Ascending aorta (tissue), 2 donors: ENCODE data around the gene EXOC3. TPM values are rescaled to one million over a fixed set of nuclear protein-coding genes. Genes with fewer than 3 reads are reported as not detected.

ENCODE experiments used
- DNase-seq, 2 donors: peaks; one replicate each; pipeline ENCODE4 v3.0.0-alpha.2; 2019; ENCODE audit warnings: low spot score in 2 of 2
- H3K27ac ChIP-seq, 2 donors: fragments of 200-600 bp; sonication (generic); one replicate each; pipeline ENCODE4 v1.5.1; 2016 to 2017; ENCODE audit warnings: mild to moderate bottlenecking in 1 of 2
- H3K27me3 ChIP-seq: fragments of 200-600 bp; sonication (generic); one replicate; pipeline ENCODE4 v1.5.1; 2017
- H3K36me3 ChIP-seq, 2 donors: fragments of 200-600 bp; sonication (generic); one replicate each; pipeline ENCODE4 v1.5.1; 2016
- H3K4me1 ChIP-seq, 2 donors: fragments of 200-600 bp; sonication (generic); one replicate each; pipeline ENCODE4 v1.5.1; 2016 to 2017; ENCODE audit warnings: mild to moderate bottlenecking in 1 of 2
- H3K4me3 ChIP-seq, 2 donors: fragments of 200-600 bp; sonication (generic); one replicate each; pipeline ENCODE4 v1.5.1; 2016 to 2017; ENCODE audit warnings: mild to moderate bottlenecking in 1 of 2
- H3K9me3 ChIP-seq, 2 donors: fragments of 200-600 bp; sonication (generic); one replicate each; pipeline ENCODE4 v1.5.1; 2016
- intact Hi-C: fragments of 100-400 bp; cut with DNase I; formaldehyde crosslinking; loops from one replicate; pipeline ENCODE4 v1.15.1; 2023
- total RNA-seq: library from RNA; depleted of rRNA; stranded (reverse); fragments of >200 nt; gene quantifications from one replicate; pipeline ENCODE4 v1.1.0, GENCODE V29; 2016
- TF ChIP-seq, protein P1 (sequence below), 3 experiments: fragments of 200-600 bp in 2 of 3; fragments of 450-650 bp in 1 of 3; sonication (generic) in 2 of 3; IDR thresholded peaks; one replicate each; pipeline ENCODE4 v1.5.1; 2016 to 2019; ENCODE audit warnings: antibody characterized with exemption in 3 of 3, mild to moderate bottlenecking in 1 of 3, moderate library complexity in 1 of 3

The EXOC3 gene
- total RNA-seq, 1 donor from 2014 or later, result 56.7 TPM

DNA sequence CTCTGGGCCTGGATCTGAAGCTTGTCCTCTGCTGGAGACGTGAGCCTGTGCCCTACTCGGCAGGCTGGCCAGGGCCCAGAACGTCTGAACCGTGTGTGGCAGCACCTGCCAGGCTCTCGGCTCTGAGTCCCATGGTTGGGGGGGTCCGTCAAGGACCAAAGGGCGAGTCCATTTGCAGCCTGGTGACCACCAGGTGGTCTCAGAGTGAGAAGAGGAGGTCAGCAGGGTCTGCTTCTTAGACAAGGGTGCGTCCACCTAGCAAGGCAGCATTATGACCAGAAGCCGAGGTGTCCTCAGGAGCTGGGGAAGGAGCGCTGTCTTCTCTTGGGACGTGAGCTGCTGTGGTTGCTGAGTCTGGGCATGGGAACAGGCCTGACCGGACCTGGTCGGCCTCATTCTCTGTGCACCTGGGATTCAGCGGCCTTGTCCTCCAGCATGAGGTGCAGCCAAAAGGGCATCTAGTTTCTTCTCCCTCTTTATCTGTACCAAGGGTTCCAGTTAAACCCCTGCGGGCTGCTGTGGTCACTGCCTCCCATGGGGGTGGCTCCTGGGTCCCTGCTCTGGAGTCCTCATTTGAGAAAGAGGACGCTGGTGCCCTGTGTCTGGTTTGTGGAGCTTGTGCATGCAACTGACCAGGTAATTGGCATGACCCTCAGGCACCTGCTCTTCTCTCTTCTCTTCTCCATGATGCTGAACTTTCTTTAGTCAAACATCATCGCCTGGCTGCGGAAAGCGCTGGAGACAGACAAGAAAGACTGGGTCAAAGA, 14.4 kb downstream of the EXOC3 start:
- Histone ChIP-seq H3K36me3 (peaks cover 79 to 87% of the 10 kb centered on the region in 2 donors), H3K4me3 (no peak overlapping the region), H3K9me3 (peaks cover 0 to 3% of the 10 kb centered on the region in 2 donors), H3K27ac (no peak overlapping the region), H3K27me3 (no peaks in the 10 kb centered on the region), H3K4me1 (no peaks in the 10 kb centered on the region)
- DNase-seq, result peak in 1 of 2 donors; percentile 55
- intact Hi-C loops, result no loop called here
- TF ChIP-seq, protein P1, sequence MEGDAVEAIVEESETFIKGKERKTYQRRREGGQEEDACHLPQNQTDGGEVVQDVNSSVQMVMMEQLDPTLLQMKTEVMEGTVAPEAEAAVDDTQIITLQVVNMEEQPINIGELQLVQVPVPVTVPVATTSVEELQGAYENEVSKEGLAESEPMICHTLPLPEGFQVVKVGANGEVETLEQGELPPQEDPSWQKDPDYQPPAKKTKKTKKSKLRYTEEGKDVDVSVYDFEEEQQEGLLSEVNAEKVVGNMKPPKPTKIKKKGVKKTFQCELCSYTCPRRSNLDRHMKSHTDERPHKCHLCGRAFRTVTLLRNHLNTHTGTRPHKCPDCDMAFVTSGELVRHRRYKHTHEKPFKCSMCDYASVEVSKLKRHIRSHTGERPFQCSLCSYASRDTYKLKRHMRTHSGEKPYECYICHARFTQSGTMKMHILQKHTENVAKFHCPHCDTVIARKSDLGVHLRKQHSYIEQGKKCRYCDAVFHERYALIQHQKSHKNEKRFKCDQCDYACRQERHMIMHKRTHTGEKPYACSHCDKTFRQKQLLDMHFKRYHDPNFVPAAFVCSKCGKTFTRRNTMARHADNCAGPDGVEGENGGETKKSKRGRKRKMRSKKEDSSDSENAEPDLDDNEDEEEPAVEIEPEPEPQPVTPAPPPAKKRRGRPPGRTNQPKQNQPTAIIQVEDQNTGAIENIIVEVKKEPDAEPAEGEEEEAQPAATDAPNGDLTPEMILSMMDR (IDR thresholded peaks at IDR 0.05), result no peak

DNA sequence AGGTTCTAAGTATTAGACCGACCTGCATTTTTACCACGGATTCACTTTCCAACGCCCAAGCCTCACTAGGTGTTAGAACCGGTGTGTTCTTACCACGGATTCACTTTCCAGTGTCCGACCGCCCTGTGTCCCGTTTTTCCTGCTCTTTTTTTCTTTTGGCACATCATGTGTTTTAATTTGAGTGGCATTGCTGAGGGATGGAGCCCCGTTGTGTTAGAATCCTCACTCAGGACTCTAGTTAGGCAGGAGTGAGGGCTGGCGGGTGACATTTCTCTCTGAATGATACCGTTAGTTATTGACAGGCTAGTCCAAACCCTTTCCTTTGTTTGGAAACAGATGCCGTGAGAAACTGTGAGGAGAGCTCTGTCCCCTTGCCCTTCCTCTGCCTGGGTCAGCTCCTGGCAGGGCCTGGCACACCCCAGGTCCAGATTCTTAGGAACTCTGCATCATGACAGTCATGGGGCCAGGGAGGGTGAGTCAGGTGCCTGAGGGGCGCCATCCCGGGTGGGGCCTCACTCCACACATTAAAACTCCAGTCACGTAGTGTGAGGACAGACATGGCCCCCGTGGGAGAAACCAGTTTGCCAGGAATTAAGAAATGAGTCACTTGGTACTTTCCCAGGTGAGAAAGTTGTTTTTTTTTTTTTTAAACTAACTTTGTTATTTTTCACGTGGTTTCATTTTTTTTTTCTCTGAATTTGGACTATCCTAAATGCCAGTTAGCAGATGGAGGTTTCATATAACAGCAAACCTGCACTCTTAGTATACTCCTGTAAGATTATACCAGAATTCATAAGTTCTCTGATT, 15.8 kb downstream of the EXOC3 start:
- Histone ChIP-seq H3K4me3 (no peak overlapping the region), H3K9me3 (no peaks in the 10 kb centered on the region), H3K27me3 (no peaks in the 10 kb centered on the region), H3K27ac (no peak overlapping the region), H3K36me3 (peaks cover 79 to 84% of the 10 kb centered on the region in 2 donors), H3K4me1 (no peaks in the 10 kb centered on the region)
- intact Hi-C loops, result no loop called here
- TF ChIP-seq, protein P1 (IDR thresholded peaks at IDR 0.05), result no peak
- DNase-seq, result peak; percentile 5 to 61

DNA sequence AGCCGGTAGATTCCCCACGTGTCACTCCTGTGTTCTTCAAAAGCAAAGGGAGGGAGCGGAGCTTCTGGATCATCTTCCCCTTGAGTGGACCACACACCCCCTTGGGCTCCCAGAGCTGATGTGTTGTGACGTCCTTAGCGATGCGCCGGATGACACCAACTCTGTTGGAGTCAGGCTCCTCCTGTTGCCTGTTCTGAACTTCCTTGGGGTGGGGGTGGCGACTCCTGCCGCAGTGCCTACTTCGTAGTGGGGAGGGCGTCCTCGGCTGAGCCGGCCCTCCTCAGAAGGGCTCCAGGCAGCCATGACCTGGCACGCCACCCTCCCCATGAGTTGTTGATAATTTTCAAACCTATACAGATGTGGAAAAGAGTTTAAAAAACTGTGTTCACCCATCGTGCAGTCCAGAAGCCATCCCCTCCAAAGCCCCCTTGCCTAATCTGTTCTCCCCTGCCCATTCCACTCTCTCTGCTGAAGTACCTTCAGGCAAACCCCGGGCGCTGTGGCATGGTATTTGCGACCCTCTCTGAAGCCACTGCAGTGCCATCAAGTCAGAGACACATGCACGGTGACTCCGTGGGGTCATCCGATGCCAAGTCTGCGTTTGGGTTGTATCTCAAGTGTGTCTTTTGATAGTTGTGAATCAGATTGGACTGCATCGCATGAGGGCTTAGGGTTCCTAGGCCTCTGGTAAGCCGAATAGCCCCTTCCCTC, 16.7 kb downstream of the EXOC3 start:
- peaks cover 83 to 86% of the 10 kb centered on the region in 2 donors for H3K36me3 ChIP-seq
- intact Hi-C loops, result no loop called here

DNA sequence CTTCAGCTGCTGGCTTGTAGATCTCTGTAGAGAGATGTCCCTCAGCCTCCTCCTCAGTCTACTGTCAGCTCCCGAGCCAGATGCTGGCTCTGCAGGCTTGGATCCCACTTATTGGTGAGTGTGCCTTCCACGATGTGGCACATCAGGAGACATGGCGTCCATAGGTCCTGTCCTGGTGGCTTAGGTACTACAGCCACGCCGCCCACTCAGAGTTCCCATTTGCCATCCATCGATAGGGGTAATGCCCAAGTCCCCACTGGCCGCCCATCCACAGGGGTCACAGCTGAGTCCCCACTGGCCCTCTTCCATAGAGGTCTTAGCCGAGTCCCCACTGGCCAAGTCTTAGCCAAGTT, 17.3 kb downstream of the EXOC3 start:
- Histone ChIP-seq H3K4me3 (no peak overlapping the region), H3K27me3 (no peaks in the 10 kb centered on the region), H3K27ac (no peak overlapping the region), H3K9me3 (no peaks in the 10 kb centered on the region), H3K4me1 (no peaks in the 10 kb centered on the region), H3K36me3 (peaks cover 85 to 86% of the 10 kb centered on the region in 2 donors)
- peak in 1 of 2 donors; percentile 51 for DNase-seq
- intact Hi-C loops, result no loop called here
- TF ChIP-seq, protein P1 (IDR thresholded peaks at IDR 0.05), result no peak

More for the DNA sequence above, 16.7 kb downstream of the EXOC3 start:
- H3K4me1 ChIP-seq, result no peaks in the 10 kb centered on the region
- no peaks in the 10 kb centered on the region for H3K9me3 ChIP-seq
- DNase-seq, result peak in 1 of 2 donors; percentile 42
- no peak overlapping the region for H3K27ac ChIP-seq
- no peak overlapping the region for H3K4me3 ChIP-seq
- TF ChIP-seq, protein P1 (IDR thresholded peaks at IDR 0.05), result no peak
- H3K27me3 ChIP-seq, result no peaks in the 10 kb centered on the region

DNA sequence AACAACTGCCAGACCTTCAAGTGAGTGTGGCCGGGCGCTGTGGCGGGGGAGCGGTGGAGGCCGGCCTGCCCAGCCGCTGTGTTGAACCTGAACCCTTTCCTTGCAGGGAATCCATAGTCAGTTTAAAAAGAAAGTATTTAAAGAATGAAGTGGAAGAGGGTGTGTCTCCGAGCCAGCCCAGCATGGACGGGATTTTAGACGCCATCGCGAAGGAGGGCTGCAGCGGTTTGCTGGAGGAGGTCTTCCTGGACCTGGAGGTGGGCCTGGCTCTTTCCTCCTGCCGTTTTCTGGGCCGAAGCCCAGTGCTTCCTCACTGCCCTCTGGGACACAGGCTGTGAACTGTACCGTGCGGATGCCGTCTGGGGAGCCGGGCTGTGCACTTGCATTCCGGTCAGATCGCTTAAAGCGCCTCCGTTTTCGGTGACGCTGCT, 19.1 kb downstream of the EXOC3 start:
- TF ChIP-seq, protein P1 (IDR thresholded peaks at IDR 0.05), result no peak
- DNase-seq, result peak in 1 of 2 donors; percentile 38
- Histone ChIP-seq H3K36me3 (peaks cover 88 to 90% of the 10 kb centered on the region in 2 donors), H3K27me3 (no peaks in the 10 kb centered on the region), H3K4me3 (no peak overlapping the region), H3K27ac (no peak overlapping the region), H3K9me3 (no peaks in the 10 kb centered on the region), H3K4me1 (no peaks in the 10 kb centered on the region)
- intact Hi-C loops, result no loop called here
